ENCODE data around the gene CYBB.

The CYBB gene

DNA sequence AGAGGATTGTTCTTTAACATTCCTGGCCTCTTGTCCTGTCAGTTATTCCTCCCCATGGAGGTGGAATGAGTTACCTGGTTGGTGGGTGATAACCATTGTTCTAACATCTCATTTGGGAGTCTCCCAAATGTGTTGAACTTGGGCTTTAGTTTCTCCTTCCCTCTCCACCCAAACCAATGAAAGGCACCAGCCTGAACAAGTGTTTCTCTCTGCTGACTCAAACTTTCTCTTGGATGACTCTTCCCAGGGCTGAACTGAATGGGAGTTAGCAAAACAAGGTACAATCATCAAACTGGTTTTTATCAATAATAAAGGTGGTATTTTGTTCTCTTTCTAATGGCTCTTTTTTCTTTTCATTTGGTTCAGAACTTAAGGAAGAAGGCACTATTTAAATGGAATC is 64.8 kb downstream of the CYBB start:
- no peak for DNase-seq (ENCODE audit: low read depth)

GRCh38 chrX:37846141-37846540 is 66.3 kb downstream of the CYBB start:
- no peak for DNase-seq (ENCODE audit: low read depth)

DNA sequence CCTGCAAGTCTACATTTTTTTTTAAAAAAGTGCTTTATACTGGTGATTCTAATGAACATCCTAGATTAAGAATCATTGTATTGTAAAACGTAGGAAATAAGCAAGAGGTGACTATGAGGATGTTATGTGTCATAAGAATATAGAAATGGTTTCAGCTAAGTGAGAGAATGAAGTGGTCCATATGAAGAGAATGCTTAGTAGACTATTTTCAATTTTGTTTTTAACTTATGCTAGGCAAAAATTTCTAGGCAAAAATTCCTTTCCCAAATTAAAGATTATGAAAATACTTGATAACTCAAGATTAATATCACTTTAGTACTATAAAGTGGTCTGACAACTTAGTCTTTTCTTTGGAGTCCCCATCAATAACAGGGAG is 66.7 kb downstream of the CYBB start:
- no peak for DNase-seq (ENCODE audit: low read depth)

GRCh38 chrX:37846934-37847732 is 67.3 kb downstream of the CYBB start, which contains the start of gene DYNLT3:
Gene DYNLT3 (minus strand): TSS chrX:37847571. CDS start chrX:37847510, 61 bp downstream.
- DNase-seq (ENCODE audit: low read depth) = peak; percentile 72

DNA sequence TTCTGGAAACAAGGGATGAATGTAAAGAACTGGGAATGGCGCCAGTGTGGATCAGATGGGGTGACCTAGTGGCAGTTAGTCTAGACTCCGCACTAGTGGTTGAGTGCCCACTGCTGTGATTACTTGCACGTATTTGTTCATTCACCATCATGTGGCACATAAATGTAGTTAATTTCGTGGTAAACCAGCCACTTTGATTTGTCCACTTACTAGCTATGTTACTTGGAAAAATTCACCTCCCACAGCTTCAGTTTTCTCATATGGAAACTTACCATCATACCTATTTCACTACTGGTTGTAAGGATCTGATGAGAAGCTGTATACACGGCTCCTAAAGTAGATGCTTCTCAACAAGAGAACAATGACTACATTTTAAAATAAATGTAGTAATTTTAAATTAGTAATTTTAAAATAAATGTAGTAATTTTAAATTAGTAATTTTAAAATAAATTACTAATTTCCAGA is 67.9 kb downstream of the CYBB start:
- DNase-seq (ENCODE audit: low read depth) = no peak

DNA sequence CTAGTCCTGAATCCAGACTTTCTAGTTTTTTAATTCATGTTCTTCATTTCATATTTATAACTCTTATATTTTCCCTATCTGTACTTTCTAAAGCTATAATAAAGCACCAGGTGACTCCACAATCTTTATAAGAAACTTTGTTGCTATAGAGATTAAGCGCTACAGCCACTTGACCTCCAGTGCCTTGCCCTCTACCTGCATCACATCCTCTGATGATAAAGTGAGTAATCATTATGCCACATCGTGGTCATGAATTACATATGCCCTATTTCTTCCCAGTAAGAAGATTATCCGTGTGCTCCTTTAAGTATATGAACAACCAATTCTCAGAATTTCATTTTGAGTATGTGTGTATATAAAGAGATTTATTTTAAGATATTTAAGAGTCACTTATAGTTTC is 74.3 kb downstream of the CYBB start:
- no peak for DNase-seq (ENCODE audit: low read depth)

DNA sequence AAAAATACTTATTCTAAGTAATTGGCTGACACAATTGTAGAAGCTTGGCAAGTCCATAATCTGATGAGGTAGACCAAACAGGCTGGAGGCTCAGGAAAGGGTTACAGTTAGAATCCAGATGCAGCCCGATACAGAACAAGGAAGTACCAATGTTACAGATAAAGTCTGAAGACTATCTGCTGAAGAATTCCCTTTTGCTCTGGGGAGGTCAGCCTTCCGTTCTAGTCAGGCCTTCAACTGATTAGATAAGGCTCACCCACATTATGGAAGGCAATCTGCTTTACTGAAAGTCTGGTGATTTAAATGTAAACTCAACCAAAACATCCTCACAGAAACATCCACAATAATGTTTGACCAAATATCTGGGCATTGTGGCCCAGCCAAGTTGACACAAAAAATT is 74.9 kb downstream of the CYBB start:
- DNase-seq (ENCODE audit: low read depth) = no peak

- no peak for DNase-seq (ENCODE audit: low read depth)
Observed at GRCh38 chrX:37860721-37861120, 80.9 kb downstream of the CYBB start.

GRCh38 chrX:37862851-37863250 is 83.0 kb downstream of the CYBB start:
- DNase-seq (ENCODE audit: low read depth) = no peak
